Prostate gland (tissue), 2 donors: ENCODE data around the gene ALG1. TPM values are rescaled to one million over a fixed set of nuclear protein-coding genes. Genes with fewer than 3 reads are reported as not detected.

Experiments
- DNase-seq: peaks from one replicate; pipeline ENCODE4 v3.0.0-alpha.2; 2019; ENCODE audit warnings: low spot score
- H3K27ac ChIP-seq, 2 donors: fragments of 200-600 bp; sonication (generic); 2 replicates each; pipeline ENCODE4 v1.5.1; 2017 to 2019
- H3K27me3 ChIP-seq: fragments of 200-600 bp; sonication (generic); replicated peaks from 2 replicates; pipeline ENCODE4 v1.5.1; 2019; ENCODE audit not compliant: insufficient read depth
- H3K36me3 ChIP-seq, 2 donors: fragments of 200-600 bp; sonication (generic); 1 replicate in 1 of 2; 2 replicates in 1 of 2; pipeline versions ENCODE4 v1.5.1 to v1.8.1; 2017 to 2019
- H3K4me1 ChIP-seq: fragments of 200-600 bp; sonication (generic); replicated peaks from 2 replicates; pipeline ENCODE4 v1.5.1; 2019
- H3K4me3 ChIP-seq, 2 donors: fragments of 200-600 bp; sonication (generic); 2 replicates each; pipeline ENCODE4 v1.5.1; 2017 to 2019
- H3K9me3 ChIP-seq: fragments of 200-600 bp; sonication (generic); 2 replicates; pipeline ENCODE4 v1.5.1; 2017
- POLR2A ChIP-seq: fragments of 450-650 bp; IDR thresholded peaks from one replicate; pipeline ENCODE4 v1.6.1; 2016; ENCODE audit warnings: antibody characterized with exemption, mild to moderate bottlenecking
- POLR2AphosphoS5 ChIP-seq: sonication (generic); formaldehyde crosslinking; IDR thresholded peaks from one replicate; pipeline ENCODE4 v1.6.1; 2017; ENCODE audit warnings: antibody characterized with exemption
- WGBS: methylation state at CpG from one replicate; pipeline ENCODE4 v1.1.5; 2018; 5-methylcytosine and 5-hydroxymethylcytosine counted together
- intact Hi-C: fragments of 100-400 bp; cut with DNase I; formaldehyde crosslinking; loops from one replicate; pipeline ENCODE4 v1.14.2; 2022
- total RNA-seq, 2 donors: library from RNA; depleted of rRNA; stranded (reverse); fragments of >200 nt; gene quantifications; one replicate each; pipeline ENCODE4 v1.1.0, GENCODE V29; 2016
- TF ChIP-seq, protein P1 (sequence below), 4 experiments: fragments of 200-600 bp in 2 of 4; fragments of 450-650 bp in 2 of 4; sonication (generic) in 2 of 4; IDR thresholded peaks; 1 replicate in 3 of 4; 2 replicates in 1 of 4; pipeline ENCODE4 v1.5.1; 2016 to 2019; ENCODE audit warnings: antibody characterized with exemption in 4 of 4, mild to moderate bottlenecking in 2 of 4, moderate library complexity in 2 of 4

The ALG1 gene, protein sequence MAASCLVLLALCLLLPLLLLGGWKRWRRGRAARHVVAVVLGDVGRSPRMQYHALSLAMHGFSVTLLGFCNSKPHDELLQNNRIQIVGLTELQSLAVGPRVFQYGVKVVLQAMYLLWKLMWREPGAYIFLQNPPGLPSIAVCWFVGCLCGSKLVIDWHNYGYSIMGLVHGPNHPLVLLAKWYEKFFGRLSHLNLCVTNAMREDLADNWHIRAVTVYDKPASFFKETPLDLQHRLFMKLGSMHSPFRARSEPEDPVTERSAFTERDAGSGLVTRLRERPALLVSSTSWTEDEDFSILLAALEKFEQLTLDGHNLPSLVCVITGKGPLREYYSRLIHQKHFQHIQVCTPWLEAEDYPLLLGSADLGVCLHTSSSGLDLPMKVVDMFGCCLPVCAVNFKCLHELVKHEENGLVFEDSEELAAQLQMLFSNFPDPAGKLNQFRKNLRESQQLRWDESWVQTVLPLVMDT
- total RNA-seq, result 10 to 100 TPM; 35.1 to 37.7 TPM

DNA sequence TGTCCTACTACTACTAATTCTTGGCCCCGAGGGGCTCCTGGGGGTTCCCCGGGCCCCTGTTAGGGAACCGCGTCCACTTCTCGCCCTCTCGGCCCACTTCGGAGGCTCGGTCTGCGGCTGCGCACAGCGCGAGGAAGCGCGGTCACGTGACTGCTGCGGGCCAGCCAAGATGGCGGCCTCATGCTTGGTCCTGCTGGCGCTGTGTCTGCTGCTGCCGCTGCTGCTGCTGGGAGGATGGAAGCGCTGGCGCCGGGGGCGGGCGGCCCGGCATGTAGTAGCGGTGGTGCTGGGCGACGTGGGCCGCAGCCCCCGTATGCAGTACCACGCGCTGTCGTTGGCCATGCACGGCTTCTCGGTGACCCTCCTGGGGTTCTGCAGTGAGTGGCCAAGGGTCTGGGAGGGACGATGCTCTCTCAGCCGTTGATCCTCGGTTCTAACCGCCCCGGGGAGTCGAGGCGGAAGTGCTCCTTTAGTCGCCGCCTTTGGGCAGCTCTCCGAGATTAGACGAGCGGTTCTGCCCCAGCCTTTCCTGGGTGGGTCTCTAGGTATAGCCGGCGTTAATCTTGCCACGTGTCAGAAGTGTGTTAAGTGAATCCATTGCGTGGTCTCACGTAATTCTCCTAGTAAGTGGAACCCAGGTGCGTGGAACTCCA is at the start of gene ALG1:
TSS of gene ALG1 (plus strand) at position 163 of the 653 bp plus-strand sequence. CDS start at position 170, 7 bp downstream.
- no peaks in the 10 kb centered on the region for H3K9me3 ChIP-seq
- H3K4me3 ChIP-seq, result peak within 1 kb of the TSS; percentile 68 to 85
- DNase-seq, result peak; percentile 85
- H3K27ac ChIP-seq, result peak within 1 kb of the TSS; percentile 60 to 70
- H3K4me1 ChIP-seq, result no peaks in the 10 kb centered on the region
- 1% methylated on average over 52 of the region's 53 CpGs for WGBS
- intact Hi-C loops, result no loop called here
- TF ChIP-seq, protein P1, sequence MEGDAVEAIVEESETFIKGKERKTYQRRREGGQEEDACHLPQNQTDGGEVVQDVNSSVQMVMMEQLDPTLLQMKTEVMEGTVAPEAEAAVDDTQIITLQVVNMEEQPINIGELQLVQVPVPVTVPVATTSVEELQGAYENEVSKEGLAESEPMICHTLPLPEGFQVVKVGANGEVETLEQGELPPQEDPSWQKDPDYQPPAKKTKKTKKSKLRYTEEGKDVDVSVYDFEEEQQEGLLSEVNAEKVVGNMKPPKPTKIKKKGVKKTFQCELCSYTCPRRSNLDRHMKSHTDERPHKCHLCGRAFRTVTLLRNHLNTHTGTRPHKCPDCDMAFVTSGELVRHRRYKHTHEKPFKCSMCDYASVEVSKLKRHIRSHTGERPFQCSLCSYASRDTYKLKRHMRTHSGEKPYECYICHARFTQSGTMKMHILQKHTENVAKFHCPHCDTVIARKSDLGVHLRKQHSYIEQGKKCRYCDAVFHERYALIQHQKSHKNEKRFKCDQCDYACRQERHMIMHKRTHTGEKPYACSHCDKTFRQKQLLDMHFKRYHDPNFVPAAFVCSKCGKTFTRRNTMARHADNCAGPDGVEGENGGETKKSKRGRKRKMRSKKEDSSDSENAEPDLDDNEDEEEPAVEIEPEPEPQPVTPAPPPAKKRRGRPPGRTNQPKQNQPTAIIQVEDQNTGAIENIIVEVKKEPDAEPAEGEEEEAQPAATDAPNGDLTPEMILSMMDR (IDR thresholded peaks at IDR 0.05), result peak in 1 of 4 experiments; percentile 25
- TF ChIP-seq POLR2A (peak; percentile 53), POLR2AphosphoS5 (peak; percentile 96)
- H3K36me3 ChIP-seq, result no peaks in the 10 kb centered on the region
- H3K27me3 ChIP-seq, result no peaks in the 10 kb centered on the region

DNA sequence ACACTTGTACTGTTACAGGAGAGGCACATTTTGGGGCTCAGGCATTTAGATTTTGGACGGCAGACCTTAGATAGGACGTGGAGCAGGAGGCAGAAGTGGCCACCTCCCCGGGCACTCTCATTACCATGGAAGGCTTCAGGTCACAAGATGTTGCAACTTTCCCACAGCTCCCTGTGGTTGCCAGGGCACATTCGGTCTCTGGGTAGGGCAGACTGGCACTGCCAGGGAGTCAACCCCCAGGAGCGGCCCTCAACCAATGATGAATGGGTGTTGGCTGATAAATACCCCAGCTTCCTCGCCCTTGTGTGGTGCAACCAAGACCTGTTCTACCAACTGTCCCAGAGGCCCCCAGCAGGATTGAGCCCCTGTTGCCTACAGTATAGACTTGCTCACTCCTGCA is 49.1 kb upstream of the ALG1 start:
- 86% methylated on average over 5 of the region's 6 CpGs for WGBS

DNA sequence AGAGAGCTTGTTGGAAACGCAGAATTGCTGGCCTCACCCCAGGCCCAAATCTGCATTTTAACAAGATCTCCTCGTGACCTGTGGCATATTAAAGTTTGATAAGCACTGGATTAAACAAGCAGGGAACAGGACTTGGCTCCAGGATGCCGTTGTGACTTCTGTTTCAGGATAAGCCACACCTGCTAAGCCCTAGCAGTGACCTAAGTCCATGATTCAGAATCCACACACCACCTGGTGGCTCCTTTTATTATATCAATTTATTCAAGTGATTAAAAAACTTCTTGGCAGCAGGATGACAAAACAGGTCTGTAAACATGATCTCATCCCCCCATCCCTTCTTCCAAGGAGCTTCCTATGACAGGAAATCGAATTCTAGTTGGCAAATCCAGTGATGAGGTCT is 47.0 kb upstream of the ALG1 start:
- peak; percentile 16 for DNase-seq
- H3K27me3 ChIP-seq, result no peaks in the 10 kb centered on the region
- intact Hi-C loops, result no loop called here
- 38% methylated on average over 4 of the region's 4 CpGs for WGBS
- H3K4me1 ChIP-seq, result no peaks in the 10 kb centered on the region
- H3K36me3 ChIP-seq, result no peaks in the 10 kb centered on the region
- no peak for TF ChIP-seq POLR2AphosphoS5
- TF ChIP-seq, protein P1 (IDR thresholded peaks at IDR 0.05), result peak in 2 of 4 experiments; percentile 21 to 33
- H3K4me3 ChIP-seq, result no peak overlapping the region
- H3K9me3 ChIP-seq, result no peaks in the 10 kb centered on the region
- H3K27ac ChIP-seq, result no peak overlapping the region

More for the DNA sequence above, 49.1 kb upstream of the ALG1 start:
- no peak for DNase-seq
- H3K27ac ChIP-seq, result no peak overlapping the region
- no peaks in the 10 kb centered on the region for H3K9me3 ChIP-seq
- no peaks in the 10 kb centered on the region for H3K36me3 ChIP-seq
- no peaks in the 10 kb centered on the region for H3K27me3 ChIP-seq
- intact Hi-C loops, result no loop called here
- no peaks in the 10 kb centered on the region for H3K4me1 ChIP-seq
- no peak overlapping the region for H3K4me3 ChIP-seq
- TF ChIP-seq, protein P1 (IDR thresholded peaks at IDR 0.05), result no peak
- TF ChIP-seq POLR2AphosphoS5 (no peak), POLR2A (no peak)

DNA sequence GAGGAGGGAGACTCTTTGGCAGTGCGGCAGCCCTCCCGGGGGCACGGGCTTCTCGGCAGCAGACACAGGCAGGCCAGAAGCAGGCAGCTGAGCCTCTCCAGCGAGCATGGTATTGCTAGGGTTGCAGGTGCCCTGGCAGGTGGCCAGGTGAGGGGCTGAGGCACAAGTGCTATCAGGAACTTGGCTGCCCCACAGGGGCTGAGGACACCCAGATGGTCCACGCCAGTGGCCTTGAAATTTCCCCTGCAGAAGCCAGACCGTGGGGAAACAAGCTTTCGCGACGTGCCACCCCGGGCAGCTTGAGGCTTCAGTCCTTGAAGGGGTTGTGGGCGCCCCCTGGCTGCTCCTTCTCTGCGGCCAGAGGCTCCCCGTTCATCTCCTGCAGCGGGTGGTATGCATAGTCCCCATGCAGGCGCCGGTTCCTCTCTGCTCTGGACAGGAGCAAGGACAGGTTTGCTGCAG is 46.4 kb upstream of the ALG1 start:
- 35% methylated on average over 12 of the region's 17 CpGs for WGBS
- Histone ChIP-seq H3K9me3 (no peaks in the 10 kb centered on the region), H3K4me3 (no peak overlapping the region), H3K27ac (no peak overlapping the region), H3K4me1 (no peaks in the 10 kb centered on the region), H3K27me3 (no peaks in the 10 kb centered on the region), H3K36me3 (no peaks in the 10 kb centered on the region)
- TF ChIP-seq POLR2A, result no peak
- TF ChIP-seq, protein P1 (IDR thresholded peaks at IDR 0.05), result no peak
- TF ChIP-seq POLR2AphosphoS5, result no peak
- intact Hi-C loops, result no loop called here
- DNase-seq, result no peak
